HG03159 (cell line): ENCODE measurements around the gene TRA2A.
"Not testable (repeated sequence)": the region's sequence is repeated elsewhere in the genome, so short reads cannot be mapped to it uniquely, and the experiment has no call there.

Experiments
- ATAC-seq: cut with Tn5 transposase; IDR thresholded peaks from one replicate; pipeline ENCODE4 v1.9.1; 2021; ENCODE audit warnings: mild to moderate bottlenecking, moderate library complexity; ENCODE audit not compliant: unreplicated experiment

The TRA2A gene

DNA sequence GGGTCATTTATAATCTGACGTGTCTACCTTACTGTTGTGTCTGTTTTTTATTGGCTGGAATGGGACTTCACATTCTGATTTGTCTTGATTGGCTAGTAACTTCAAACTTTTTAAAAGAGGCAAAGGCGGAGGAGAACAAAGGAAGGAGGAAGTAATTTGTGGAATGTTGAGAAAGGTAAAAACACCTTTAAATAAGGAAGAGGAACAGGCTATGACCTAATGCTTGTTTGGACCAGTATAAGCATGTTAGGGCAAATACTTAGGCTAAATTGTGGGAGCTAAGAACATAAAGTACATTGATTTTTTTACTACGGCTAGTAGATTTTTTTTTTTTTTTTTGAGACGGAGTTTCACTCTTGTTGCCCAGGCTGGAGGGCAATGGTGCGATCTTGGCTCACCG, 18.0 kb downstream of the TRA2A start:
- not testable (repeated sequence) for ATAC-seq

DNA sequence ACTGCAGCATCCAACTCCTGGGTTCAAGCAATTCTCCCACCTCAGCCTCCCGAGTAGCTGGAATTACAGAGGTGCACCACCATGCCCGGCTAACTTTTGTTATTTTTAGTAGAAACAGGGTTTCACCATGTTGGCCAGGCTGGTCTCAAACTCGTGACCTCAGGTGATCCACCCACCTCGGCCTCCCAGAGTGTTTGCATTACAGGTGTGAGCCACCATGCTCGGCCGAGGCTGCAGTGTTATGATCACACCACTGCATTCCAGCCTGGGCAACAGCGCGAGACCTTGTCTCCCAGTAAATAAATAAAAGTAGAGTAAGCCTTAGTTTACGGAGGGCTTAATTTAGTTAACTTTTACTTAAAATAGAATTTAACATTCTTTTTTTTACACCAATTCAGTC, 37.8 kb downstream of the TRA2A start:
- no peak for ATAC-seq

DNA sequence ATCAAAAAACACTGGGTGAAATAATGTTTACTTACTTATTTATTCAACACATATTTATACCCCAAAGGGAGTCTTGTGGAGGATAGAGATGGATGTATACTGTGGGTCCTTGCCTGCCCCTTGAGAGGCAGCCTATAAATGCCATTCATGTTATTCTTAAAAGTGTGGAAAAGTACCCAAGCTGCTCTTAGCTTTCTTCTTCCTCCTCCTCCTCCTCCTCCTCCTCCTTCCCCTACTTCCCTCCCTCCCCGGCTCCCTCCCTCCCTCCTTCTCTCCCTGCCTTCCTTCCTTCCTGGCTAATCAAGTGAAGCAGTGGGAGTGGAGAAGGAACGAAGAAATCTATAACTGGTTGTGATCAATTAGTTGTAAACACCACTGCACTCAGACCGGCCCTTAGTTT, 40.3 kb downstream of the TRA2A start:
- ATAC-seq: no peak

DNA sequence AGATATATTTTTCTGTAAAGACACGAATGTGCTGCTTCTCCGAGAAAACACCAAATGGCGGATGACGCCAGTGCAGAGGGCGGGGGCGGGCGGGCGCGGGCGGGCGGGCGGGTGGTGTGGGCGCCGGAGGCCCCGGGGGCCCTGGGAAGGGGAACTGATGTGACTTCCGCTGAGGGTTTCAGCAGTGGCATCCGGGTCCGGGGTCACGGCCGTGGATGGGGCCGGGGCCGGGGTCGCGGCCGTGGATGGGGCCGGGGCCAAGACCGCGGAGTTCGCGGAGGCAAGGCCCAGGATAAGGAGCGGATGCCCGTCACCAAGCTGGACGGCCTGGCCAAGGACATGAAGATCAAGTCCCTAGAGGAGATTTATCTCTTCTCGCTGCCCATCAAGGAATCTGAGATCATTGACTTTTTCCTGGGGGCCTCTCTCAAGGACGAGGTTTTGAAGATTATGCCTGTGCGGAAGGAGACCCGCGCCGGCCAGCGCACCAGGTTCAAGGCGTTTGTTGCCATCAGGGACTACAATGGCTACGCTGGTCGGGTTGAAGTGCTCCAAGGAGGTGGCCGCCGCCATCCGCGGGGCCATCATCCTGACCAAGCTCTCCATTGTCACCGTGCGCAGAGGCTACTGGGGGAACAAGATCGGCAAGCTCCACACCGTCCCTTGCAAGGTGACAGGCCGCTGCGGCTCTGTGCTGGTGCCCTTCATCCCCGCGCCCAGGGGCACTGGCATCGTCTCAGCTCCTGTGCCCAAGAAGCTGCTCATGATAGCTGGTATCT, 41.2 kb downstream of the TRA2A start:
- peak; percentile 84 for ATAC-seq

DNA sequence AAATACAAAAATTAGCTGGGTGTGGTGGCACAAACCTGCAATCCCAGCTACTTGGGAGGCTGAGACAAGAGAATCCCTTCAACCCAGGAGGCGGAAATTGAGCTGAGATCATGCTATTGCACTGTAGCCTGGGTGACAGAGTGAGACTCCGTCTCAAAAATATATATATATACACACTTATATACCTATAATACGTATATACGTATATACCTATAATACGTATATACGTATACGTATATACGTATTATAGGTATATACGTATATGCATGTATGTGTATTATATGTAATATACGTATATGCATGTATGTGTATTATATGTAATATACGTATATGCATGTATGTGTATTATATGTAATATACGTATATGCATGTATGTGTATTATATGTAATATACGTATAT, 43.1 kb downstream of the TRA2A start:
- not testable (repeated sequence) for ATAC-seq

DNA sequence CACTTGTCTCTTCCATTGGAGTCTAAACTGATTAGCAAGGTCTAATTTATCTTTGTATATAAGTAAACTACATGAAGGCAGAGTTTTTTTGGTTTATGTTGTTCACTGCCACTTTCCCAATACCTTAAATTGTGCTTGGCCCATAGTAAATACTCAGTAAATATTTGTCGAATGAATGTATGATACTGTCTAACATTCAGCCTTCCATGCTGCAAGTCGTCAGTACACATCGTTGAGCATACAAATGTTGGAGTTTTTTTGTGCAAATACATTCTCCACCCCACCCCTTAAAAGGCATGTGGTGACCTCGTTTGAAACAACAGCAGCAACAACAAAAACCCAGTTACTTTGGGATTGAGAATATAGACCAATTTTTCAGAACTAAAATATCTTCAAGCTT, 44.1 kb downstream of the TRA2A start:
- ATAC-seq: no peak

DNA sequence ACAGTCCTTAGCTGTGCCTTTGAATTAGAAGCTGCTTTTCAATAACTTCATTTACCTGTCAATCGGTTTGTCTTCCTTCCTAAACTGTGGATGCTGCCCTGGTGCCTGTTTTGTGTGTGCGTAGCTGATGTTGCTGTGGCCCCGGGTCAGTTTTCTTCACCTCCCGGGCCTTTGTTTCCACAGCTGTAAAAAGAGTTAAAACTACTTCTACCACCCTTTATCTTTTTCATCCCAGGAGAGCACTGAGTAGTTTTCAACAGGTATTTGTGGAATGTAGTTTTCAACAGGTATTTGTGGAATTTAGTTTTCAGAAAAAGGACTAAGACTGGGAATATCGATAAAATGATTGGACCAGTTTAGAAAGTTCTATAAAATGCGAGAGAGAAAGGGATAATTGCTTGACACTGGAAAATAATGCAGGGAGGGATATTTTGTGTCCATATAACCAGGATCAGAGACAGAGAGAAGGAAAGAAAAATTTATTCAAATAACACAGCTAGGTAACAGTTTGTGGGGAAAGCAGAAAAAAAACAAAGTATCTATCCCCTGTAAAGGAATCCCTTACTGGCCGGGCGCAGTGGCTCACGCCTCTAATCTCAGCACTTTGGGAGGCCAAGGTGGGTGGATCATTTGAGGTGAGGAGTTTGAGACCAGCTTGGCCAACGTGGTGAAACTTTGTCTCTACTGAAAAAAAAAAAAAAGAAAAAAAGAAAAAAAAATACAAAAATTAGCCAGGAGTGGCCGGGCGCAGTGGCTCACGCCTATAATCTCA, 45.6 kb downstream of the TRA2A start:
- no peak for ATAC-seq

DNA sequence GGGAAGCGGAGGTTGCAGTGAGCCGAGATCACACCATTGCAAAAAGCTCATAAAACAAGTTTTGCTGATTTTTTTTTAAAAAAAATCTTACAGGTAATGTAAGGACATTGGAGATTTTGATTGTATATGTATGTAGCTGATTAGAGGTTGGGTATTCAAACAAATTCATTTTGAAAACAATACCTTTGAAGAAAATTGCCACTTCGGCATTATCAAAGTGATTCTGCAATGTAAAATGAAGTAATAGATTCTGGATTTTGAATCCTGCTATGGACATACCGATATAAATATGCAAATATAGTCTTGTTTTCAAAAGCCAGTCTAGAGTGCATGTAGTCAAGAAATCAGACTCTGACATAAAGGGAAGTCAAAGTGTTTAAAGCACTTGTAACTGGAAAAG, 49.1 kb downstream of the TRA2A start:
- ATAC-seq: no peak

DNA sequence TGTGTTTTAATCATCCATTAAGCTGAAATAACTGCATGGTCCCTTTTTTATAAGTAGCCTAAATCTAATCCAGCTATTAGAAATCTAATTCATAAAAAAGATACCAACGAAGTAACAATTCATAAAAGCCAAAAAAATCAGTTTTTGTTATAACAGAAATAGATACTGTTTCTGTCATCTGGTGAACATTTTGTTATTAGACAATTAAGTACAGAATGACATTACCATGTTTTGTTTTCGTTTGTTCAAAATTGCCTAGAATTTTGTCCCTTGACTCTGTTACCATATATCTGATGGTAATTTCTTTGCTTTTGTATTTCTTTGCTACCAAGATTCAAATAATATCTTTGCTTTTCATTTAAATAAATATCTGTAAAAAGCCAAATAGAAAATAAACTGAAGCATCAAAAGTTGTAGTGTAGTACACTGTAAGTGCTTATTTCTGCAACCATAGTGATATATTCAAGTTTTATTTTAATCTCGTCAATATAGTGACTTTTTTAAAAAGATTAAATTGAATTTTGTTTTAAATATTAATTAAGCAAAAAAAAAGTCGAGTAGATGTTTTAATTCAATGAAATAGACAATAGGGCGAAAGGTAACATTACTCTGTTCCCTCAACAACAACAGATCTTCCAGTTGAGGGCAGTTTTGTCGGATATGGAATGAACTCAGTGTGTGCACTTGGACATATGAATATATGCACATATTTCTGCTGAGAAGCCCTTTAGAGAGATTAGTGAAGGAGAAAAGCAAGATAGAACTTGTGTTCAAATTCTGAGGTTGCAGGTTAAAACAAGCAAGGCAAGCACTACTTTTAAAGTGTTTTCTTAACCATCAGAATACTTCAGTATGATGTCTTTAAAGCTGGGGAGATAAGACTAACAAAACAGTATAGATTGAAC, 53.6 kb downstream of the TRA2A start:
- no peak for ATAC-seq

DNA sequence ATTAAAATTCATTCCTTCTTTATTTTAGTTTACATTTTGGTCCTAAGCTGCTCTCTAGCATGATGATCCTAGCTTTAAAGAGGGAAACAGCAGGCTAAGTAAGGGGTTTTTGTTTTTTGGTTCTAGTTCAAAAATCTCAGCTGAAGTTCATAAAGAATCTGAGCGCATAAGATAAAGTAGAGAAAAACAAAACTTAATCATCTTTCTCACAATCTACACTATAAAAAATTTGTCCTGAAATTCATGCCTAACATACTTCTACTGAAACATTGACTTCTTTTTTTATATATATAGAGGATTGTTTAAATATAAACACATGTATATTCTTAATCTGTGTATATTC, 54.7 kb downstream of the TRA2A start:
- ATAC-seq: no peak

DNA sequence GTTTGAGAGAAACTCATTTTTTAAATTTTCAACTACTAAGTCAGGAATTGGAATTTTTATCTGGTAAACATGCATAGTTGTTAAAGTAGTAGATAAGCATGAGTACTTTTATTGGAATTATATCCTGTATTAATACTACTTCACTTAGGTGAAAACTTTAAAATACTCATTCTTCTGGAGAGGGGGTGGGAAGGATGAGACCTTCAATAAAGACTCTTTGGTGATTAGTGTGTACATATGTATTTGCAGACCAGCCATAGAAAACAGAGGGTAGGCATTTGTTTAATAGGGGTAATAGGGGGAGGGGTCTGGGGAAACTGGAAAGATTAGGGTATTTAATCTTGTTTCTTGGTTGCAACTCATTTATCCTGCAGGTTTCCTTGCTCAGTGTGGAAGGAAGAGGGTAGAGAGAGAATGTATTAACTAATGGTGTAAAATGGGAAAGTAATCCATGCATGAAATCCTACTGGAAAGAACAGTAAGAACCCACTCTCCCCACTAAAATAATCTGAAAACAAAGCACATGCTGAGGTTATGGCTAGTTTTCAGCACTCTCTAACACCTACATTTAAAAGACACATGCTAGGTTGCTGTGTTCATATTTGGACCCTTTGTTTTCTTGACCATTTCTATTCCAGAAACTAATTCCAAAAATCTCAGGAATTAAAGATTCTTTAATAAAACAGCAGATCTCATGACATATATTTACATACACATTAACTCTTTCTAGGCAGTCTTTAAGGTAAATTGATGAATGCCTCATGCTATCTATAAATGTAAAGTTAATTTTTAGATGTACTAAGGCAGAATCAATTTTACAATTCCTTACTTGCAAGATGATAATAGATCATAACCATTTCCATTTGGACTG, 55.3 kb downstream of the TRA2A start:
- ATAC-seq: no peak

DNA sequence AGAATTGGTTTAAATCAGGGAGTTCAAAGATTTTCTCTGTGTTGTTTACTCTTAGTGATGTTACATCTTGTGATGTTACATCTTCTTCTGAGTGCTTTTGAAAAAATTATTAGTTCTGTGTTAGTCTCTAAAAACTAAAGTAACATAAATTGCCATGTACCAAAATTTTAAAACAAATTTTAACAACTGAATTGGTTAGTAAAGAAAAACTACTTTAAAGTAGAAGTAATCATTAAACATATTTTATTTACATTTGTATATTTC, 56.3 kb downstream of the TRA2A start:
- no peak for ATAC-seq

DNA sequence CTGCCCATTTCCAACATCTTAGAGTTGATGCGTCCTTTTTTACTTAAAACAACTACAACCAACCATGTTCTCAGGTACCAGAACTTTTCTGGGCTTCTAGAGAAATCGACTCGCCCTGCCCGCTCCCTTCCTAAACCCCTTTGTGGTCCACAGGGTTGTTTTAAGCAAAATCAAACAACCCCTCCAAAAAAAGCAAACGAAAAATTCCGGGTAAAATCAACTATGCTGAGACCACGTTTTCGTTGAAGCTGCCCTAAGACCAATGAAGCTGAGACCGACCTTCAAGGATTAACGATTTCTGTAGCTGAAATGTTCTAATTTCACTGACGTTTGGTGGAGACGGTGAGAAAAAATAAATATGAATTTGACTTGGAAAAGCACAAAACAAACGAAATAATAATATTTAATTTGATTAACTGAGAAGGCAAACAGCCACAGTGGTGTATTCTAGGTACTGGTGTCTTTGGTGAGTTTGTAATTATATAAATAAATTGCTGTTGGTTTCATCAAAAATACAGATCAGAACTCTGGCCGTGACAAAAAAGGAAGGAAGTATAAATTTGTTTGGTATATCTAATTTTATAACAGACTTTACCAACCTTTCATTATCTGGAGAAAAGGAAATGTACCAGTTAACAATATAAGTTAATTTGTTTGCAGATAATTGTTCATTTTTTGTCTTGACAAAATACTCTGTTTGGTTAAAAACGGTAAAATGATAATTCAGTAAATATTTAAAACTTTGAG, 56.8 kb downstream of the TRA2A start:
- no peak for ATAC-seq

DNA sequence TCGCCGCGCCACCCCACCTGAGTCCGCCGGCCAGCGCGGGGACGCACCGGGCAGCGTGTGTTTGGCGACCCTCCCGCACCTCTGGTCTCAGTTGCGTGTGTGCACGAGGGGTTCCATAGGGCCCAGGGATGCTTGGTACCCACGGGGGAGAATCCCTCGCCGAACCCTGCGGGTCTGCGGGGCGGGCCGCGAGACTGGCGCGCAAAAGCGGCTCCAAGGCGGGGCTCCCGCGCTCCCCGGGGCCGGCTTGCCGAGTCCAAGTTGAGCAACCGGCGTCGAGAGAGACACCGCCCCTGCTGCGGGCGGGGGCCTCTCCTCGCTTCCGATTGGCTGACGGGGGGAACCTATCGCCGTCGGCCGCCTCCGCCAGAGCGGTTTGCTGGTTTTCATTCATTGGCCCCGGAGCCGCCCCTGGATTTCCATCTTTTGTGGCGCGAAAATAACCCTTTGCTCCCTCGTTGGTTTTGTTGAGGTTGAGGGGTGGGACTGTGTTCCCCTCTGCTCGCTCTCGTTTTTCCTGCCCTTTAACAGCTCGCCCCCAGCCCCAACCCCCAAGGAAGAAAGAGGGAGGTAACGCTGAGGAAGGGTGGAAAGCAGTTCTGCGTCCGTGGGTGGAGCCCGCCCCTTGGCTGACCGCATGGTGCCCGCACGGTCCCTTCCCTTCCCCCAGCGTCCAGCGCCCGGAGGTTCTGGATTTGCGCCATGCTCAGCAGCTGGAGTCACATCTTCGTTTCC, 57.5 kb downstream of the TRA2A start:
- peak; percentile 62 for ATAC-seq

DNA sequence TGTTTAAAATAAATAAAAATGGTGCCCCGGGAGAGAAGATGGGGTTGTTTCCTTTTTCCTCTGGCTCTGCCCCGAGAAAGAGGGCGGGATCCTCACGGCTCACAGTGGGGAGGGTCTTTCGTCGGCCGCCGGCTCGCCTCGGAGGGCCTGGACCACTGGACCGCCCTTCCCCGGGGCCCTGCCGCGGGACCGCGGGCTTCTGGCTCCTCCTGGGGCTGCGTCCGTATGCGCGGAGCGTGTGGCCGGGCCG, 58.0 kb downstream of the TRA2A start:
- ATAC-seq: no peak

DNA sequence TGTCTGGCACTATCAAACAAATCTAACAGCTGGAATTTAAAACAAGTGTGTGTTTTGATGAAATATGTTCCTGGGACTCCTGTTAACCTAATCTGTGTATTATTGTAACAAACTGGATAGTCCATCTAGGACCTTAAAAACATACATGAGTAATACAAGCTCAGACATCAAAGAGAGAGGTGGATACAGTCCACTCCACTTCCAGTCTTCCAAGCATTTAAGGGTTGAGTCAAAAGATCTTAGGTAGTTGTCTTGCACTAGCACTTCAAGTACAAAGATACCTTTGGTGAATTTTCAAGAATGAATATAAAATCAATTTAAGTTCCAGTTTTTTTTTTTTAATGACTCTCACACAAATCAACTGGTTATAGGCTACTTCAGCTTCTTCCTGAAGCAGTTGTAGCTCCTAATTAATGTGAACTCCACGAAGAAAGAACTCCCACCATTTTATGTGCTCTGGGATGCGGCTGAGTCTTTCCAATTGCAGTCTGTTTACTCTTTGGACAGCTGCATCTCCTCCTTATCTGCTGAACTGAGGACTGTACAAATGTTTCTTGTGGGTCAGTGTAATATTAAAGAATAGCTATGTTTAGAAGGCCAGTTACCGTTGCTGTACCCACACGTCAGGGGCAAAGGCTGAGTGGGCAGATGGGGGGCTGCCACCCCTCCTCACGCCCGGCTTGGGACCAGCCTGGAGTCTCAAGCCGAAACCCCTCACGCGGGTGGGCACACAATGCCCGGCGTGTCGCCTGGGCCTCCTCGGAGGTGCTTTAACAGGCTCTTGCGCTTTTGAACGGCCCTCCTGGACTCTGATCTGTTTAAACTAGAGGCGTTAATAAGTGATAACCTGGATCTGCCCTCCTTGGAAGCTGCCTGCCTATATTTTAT, 58.6 kb downstream of the TRA2A start:
- no peak for ATAC-seq

DNA sequence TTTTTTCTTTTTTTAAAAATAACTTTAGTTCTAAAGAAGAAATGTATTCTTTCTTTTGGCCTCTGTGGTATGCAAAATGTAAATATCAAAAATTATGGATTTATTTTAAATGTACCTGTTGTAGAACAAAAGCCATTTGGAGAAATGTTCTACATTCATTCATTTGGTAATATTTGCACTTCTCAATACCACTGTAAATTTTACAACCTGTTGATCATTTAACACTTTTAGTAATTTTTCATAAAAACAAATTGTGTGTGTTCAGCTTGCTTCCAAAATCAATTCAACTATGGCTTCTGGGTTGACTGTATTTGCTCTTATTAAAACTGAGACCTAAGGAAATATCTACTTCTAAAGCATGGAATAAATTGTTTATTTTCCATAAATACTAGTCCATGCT, 59.2 kb downstream of the TRA2A start:
- ATAC-seq: no peak

DNA sequence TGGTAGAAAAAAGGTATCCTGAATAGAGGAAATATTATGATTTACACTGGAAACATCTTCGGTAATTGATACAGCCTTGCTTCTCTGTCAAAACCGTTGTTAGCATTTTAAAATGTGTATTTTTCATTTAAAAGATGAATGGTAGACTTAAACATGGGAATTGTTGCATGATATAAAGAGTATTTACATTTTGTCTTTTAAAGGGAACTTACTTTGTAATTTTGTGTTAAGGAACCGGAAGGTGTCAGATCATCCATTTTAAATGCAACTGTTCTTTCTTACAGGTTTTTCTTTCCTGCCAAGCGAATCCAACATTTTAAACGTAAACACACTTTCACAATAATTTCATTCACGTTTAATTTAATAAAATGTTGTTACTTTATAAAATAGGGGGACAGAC, 59.7 kb downstream of the TRA2A start:
- no peak for ATAC-seq
